Muscle of leg (tissue), 11 donors: ENCODE results near the gene NCKAP1. TPM values are rescaled to one million over a fixed set of nuclear protein-coding genes. Genes with fewer than 3 reads are reported as not detected.
"Not testable (repeated sequence)": the region's sequence is repeated elsewhere in the genome, so short reads cannot be mapped to it uniquely, and the experiment has no call there.

Experiments
- DNase-seq: peaks from one replicate; pipeline ENCODE4 v3.0.0; 2013
- H3K27ac ChIP-seq: one replicate; pipeline ENCODE4 v1.5.1; 2013; ENCODE audit warnings: mild to moderate bottlenecking, low read length, control low read depth
- H3K27me3 ChIP-seq: one replicate; pipeline ENCODE4 v1.6.1; 2013; ENCODE audit warnings: low read length; ENCODE audit not compliant: control insufficient read depth, insufficient read depth
- H3K36me3 ChIP-seq: one replicate; pipeline ENCODE4 v1.6.1; 2013; ENCODE audit warnings: low read length; ENCODE audit not compliant: control insufficient read depth, insufficient read depth
- H3K4me1 ChIP-seq: one replicate; pipeline ENCODE4 v1.6.1; 2013; ENCODE audit warnings: low read length; ENCODE audit not compliant: control insufficient read depth, insufficient read depth
- H3K4me3 ChIP-seq: one replicate; pipeline ENCODE4 v1.5.1; 2013; ENCODE audit warnings: low read length, control low read depth
- H3K9me3 ChIP-seq: replicated peaks from 2 replicates; pipeline ENCODE4 v1.6.1; 2013; ENCODE audit warnings: low read depth, low read length; ENCODE audit not compliant: control insufficient read depth
- WGBS: methylation state at CpG from one replicate; pipeline ENCODE4 v1.1.5; 2013; ENCODE audit warnings: missing lambda C conversion rate; ENCODE audit not compliant: insufficient coverage; 5-methylcytosine and 5-hydroxymethylcytosine counted together
- polyA plus RNA-seq, 8 donors: library from polyadenylated mRNA; unstranded; fragments of 120-200 nt; gene quantifications; one replicate each; pipeline versions ENCODE4 v1.2.1 to v1.2.3, GENCODE V29; 2013; ENCODE audit warnings: inconsistent platforms in 1 of 8, low replicate concordance in 1 of 8; ENCODE audit not compliant: insufficient read length in 8 of 8, insufficient read depth in 1 of 8
- total RNA-seq: library from RNA; stranded (reverse); fragments of 120-200 nt; gene quantifications from one replicate; pipeline ENCODE4 v1.2.4, GENCODE V29; 2013

The NCKAP1 gene
- total and polyA plus RNA-seq, 9 donors: 71.9 to 98.5 (median 82.7) TPM

- no peaks in the 10 kb centered on the region for H3K9me3 ChIP-seq
- peak; percentile 47 for DNase-seq
- 79% methylated on average over 3 of the region's 5 CpGs for WGBS
- H3K4me3 ChIP-seq: no peak overlapping the region
- peaks cover 4% of the 10 kb centered on the region for H3K4me1 ChIP-seq
- H3K27ac ChIP-seq: no peak overlapping the region
- no peaks in the 10 kb centered on the region for H3K36me3 ChIP-seq
- H3K27me3 ChIP-seq: no peaks in the 10 kb centered on the region
Measured at GRCh38 chr2:183010112-183010511, 28.1 kb downstream of the NCKAP1 start.

- H3K27me3 ChIP-seq: no peaks in the 10 kb centered on the region
- 29% methylated on average over 1 of the region's 3 CpGs for WGBS
- no peak overlapping the region for H3K4me3 ChIP-seq
- H3K36me3 ChIP-seq: no peaks in the 10 kb centered on the region
- DNase-seq: no peak
- H3K9me3 ChIP-seq: no peaks in the 10 kb centered on the region
- H3K27ac ChIP-seq: no peak overlapping the region
- peaks cover 4% of the 10 kb centered on the region for H3K4me1 ChIP-seq
Measured at GRCh38 chr2:183009249-183009899, 28.9 kb downstream of the NCKAP1 start.

DNA sequence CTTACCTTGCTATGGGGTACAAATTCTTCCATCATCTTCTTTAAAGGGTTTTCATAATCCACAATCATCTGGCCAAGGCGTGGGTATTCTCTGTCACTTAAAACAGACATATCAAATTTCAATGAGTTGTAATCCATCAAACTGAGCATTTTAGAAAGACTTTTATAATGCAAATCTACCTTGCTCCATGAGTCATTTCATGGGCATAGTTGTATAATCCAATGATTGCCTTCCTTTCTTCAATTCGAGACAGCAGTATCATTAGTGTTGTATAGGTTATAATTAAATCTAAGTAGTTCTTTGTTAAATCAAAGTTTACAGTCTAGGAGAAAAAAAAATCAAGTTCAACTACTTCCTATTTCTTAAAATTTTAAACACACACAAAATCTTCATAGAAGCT, 36.3 kb downstream of the NCKAP1 start:
- Histone ChIP-seq H3K4me1 (no peaks in the 10 kb centered on the region), H3K27me3 (no peaks in the 10 kb centered on the region), H3K36me3 (peaks cover 10% of the 10 kb centered on the region), H3K27ac (no peak overlapping the region), H3K4me3 (no peak overlapping the region), H3K9me3 (no peaks in the 10 kb centered on the region)
- DNase-seq: no peak
- no CpG with 5 or more reads among the region's 2 CpGs for WGBS

DNA sequence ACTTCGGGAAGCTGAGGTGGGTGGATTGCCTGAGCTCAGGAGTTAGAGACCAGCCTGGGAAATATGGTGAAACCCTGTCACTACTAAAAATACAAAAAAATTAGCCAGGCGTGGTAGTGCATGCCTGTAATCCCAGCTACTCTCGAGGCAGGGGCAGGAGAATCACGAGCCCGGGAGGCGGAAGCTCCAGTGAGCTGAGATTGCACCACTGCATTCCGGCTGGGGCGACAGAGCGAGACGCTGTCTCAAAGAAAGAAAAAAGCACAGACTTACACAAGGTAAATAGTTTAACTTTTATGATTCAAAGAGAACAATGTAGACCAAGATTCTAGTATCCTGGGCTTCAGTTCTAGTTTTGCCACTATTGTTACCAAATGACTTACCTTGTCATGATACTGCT, 37.4 kb downstream of the NCKAP1 start:
- Histone ChIP-seq H3K9me3 (no peaks in the 10 kb centered on the region), H3K4me1 (no peaks in the 10 kb centered on the region), H3K27me3 (no peaks in the 10 kb centered on the region), H3K27ac (no peak overlapping the region), H3K4me3 (no peak overlapping the region), H3K36me3 (peaks cover 10% of the 10 kb centered on the region)
- DNase-seq: no peak
- WGBS: no CpG with 5 or more reads among the region's 10 CpGs

- Histone ChIP-seq H3K4me1 (no peaks in the 10 kb centered on the region), H3K9me3 (no peaks in the 10 kb centered on the region), H3K36me3 (peaks cover 11% of the 10 kb centered on the region), H3K4me3 (no peak overlapping the region), H3K27ac (no peak overlapping the region), H3K27me3 (no peaks in the 10 kb centered on the region)
- no CpG with 5 or more reads among the region's 3 CpGs for WGBS
- no peak for DNase-seq
Measured at GRCh38 chr2:182999348-183000028, 38.8 kb downstream of the NCKAP1 start.

DNA sequence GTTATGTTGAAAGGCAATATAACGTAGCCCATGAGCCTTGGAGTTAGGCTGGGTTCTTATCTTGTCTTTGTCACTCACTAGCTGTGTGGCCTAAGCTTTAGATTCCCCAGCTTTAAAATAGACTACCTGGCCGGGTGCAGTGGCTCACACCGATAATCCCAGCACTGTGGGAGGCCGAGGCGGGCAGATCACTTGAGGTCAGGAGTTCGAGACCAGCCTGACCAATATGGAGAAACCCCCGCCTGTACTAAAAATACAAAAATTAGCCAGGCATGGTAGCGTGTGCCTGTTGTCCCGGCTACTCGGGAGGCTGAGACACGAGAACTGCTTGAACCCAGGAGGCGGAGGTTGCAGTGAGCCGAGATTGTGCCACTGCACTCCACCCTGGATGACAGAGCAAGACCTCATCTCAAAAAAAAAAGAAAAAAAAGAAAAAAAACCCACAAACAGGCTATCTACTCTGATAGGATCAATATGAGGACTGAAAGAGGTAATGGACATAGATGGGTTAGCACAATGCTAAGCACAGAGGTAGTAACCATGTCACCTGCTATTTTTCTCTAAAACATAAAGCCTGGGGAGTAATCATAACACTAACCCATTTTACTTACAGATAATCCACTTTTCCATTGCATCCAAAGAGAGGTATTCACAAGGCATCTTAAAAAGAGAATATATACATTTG, 43.9 kb downstream of the NCKAP1 start:
- 100% methylated on average over 2 of the region's 13 CpGs for WGBS

DNA sequence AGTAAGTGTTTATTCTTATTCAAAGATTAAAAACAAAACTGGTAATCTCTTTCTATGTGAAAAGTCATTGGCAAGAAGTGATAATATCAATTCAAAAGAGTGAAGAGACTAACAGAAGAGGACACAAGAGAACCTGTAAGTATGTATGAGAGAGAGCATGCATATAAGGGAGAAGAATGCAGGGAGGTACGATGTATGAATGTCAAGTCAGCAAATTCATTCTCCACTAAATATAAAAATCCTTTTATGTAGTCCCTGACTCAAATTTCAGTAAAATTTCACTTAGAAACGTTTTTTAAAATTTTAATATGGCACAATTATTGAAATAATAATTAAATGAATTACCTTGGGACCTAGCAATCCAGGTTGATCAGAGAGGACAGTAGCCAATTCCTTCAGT, 55.3 kb downstream of the NCKAP1 start:
- no peaks in the 10 kb centered on the region for H3K9me3 ChIP-seq
- no peak for DNase-seq
- H3K4me1 ChIP-seq: no peaks in the 10 kb centered on the region
- H3K27me3 ChIP-seq: no peaks in the 10 kb centered on the region
- H3K36me3 ChIP-seq: peaks cover 2% of the 10 kb centered on the region
- no CpG with 5 or more reads among the region's 2 CpGs for WGBS
- no peak overlapping the region for H3K4me3 ChIP-seq
- H3K27ac ChIP-seq: no peak overlapping the region

More for the DNA sequence above, 43.9 kb downstream of the NCKAP1 start:
- H3K36me3 ChIP-seq: peaks cover 16% of the 10 kb centered on the region
- H3K27ac ChIP-seq: no peak overlapping the region
- no peak for DNase-seq
- no peaks in the 10 kb centered on the region for H3K9me3 ChIP-seq
- no peaks in the 10 kb centered on the region for H3K27me3 ChIP-seq
- no peaks in the 10 kb centered on the region for H3K4me1 ChIP-seq
- H3K4me3 ChIP-seq: no peak overlapping the region

DNA sequence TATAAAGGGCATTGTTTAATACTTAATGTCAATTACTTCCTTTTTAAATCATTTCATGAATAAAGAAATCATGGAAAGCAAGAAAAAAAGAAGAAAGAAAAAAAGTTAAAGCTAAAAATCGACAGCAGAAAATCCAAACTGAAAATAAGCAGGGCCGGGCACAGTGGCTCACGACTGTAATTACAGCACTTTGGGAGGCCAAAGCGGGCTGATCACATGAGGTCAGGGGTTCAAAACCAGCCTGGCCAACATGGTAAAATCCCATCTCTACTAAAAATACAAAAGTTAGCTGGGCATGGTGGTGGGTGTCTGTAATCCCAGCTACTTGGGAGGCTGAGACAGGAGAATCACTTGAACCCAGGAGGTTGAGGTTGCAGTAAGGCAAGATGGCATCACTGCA, 56.8 kb downstream of the NCKAP1 start:
- not testable (repeated sequence) for H3K27ac ChIP-seq, H3K4me3 ChIP-seq, DNase-seq, H3K27me3 ChIP-seq, H3K9me3 ChIP-seq, H3K4me1 ChIP-seq, H3K36me3 ChIP-seq
- no CpG with 5 or more reads among the region's 4 CpGs for WGBS

DNA sequence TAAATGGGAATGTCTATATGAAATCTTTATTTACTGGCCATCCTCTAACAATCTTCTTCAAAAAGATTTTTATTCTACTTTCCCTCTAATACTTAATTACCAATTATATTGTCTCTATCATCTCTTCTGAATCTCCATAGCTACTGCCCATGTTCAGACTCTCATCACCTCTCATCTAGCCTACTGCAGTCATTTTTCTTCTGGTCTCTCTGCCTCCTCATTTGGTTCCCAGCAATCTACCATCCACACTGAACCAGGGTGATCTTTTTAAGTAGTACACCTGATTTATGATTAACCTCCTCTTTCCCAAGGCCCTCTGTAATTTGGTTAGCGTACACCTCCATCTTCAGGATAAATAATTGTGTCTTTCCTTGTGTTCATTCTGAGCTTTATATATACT, 57.6 kb downstream of the NCKAP1 start:
- no CpG with 5 or more reads among the region's 1 CpG for WGBS
- Histone ChIP-seq H3K27me3 (no peaks in the 10 kb centered on the region), H3K27ac (no peak overlapping the region), H3K4me3 (no peak overlapping the region), H3K4me1 (no peaks in the 10 kb centered on the region), H3K9me3 (no peaks in the 10 kb centered on the region), H3K36me3 (peaks cover 11% of the 10 kb centered on the region)
- DNase-seq: no peak

- Histone ChIP-seq H3K4me3 (no peak overlapping the region), H3K4me1 (no peaks in the 10 kb centered on the region), H3K27me3 (no peaks in the 10 kb centered on the region), H3K9me3 (no peaks in the 10 kb centered on the region), H3K27ac (no peak overlapping the region), H3K36me3 (peaks cover 13% of the 10 kb centered on the region)
- DNase-seq: peak; percentile 42
Measured at GRCh38 chr2:182980115-182980514, 58.1 kb downstream of the NCKAP1 start.
